Cerebellar cortex (tissue), 1 donor: ENCODE data around the gene ERBB4.

Experiments used
- DNase-seq: peaks from one replicate; pipeline ENCODE4 v3.0.0-alpha.2; 2015; ENCODE audit warnings: low spot score

The ERBB4 gene

GRCh38 chr2:212364112-212364985, 174.3 kb downstream of the ERBB4 start:
- no peak for DNase-seq

- no peak for DNase-seq
Measured at GRCh38 chr2:212361174-212361756, 177.3 kb downstream of the ERBB4 start.

GRCh38 chr2:212360068-212360460, 178.5 kb downstream of the ERBB4 start:
- no peak for DNase-seq

GRCh38 chr2:212359425-212360067, 179.1 kb downstream of the ERBB4 start:
- DNase-seq: no peak

- DNase-seq: no peak
Measured at GRCh38 chr2:212357606-212358005, 181.0 kb downstream of the ERBB4 start.

- no peak for DNase-seq
Measured at GRCh38 chr2:212354382-212354781, 184.2 kb downstream of the ERBB4 start.

GRCh38 chr2:212348501-212348900, 190.1 kb downstream of the ERBB4 start:
- no peak for DNase-seq

GRCh38 chr2:212346865-212347264, 191.7 kb downstream of the ERBB4 start:
- no peak for DNase-seq

- no peak for DNase-seq
Measured at GRCh38 chr2:212345966-212346365, 192.6 kb downstream of the ERBB4 start.

- DNase-seq: no peak
Measured at GRCh38 chr2:212344131-212344530, 194.5 kb downstream of the ERBB4 start.

GRCh38 chr2:212343167-212343566, 195.4 kb downstream of the ERBB4 start:
- DNase-seq: no peak

- DNase-seq: no peak
Measured at GRCh38 chr2:212337486-212338343, 200.9 kb downstream of the ERBB4 start.

GRCh38 chr2:212337036-212337435, 201.6 kb downstream of the ERBB4 start:
- no peak for DNase-seq

GRCh38 chr2:212330263-212330662, 208.3 kb downstream of the ERBB4 start:
- DNase-seq: peak; percentile 14

GRCh38 chr2:212328712-212329496, 209.7 kb downstream of the ERBB4 start:
- DNase-seq: no peak

- DNase-seq: no peak
Measured at GRCh38 chr2:212328136-212328535, 210.5 kb downstream of the ERBB4 start.

- DNase-seq: no peak
Measured at GRCh38 chr2:212327171-212327809, 211.3 kb downstream of the ERBB4 start.

- no peak for DNase-seq
Measured at GRCh38 chr2:212318636-212319035, 220.0 kb downstream of the ERBB4 start.

GRCh38 chr2:212314680-212315079, 223.9 kb downstream of the ERBB4 start:
- no peak for DNase-seq

- DNase-seq: no peak
Measured at GRCh38 chr2:212311807-212312404, 226.7 kb downstream of the ERBB4 start.
